Duodenal mucosa (tissue), 2 donors: ENCODE measurements around the gene MUTYH.
"Not testable (repeated sequence)": the region's sequence is repeated elsewhere in the genome, so short reads cannot be mapped to it uniquely, and the experiment has no call there.

Experiments
- H3K27ac ChIP-seq: one replicate; pipeline ENCODE4 v1.7.0; 2013; ENCODE audit warnings: low read depth, low read length
- H3K27me3 ChIP-seq, 2 donors: one replicate each; pipeline ENCODE4 v1.7.0; 2013; ENCODE audit warnings: low read length in 2 of 2, control low read depth in 1 of 2; ENCODE audit not compliant: insufficient read depth in 2 of 2, control insufficient read depth in 1 of 2
- H3K36me3 ChIP-seq, 2 donors: one replicate each; pipeline ENCODE4 v1.7.0; 2013; ENCODE audit warnings: low read length in 2 of 2, control low read depth in 1 of 2; ENCODE audit not compliant: insufficient read depth in 2 of 2, control insufficient read depth in 1 of 2
- H3K4me1 ChIP-seq, 2 donors: one replicate each; pipeline ENCODE4 v1.7.0; 2013; ENCODE audit warnings: low read length in 2 of 2, control low read depth in 1 of 2; ENCODE audit not compliant: insufficient read depth in 2 of 2, control insufficient read depth in 1 of 2
- H3K4me3 ChIP-seq, 2 donors: one replicate each; pipeline ENCODE4 v1.7.0; 2013; ENCODE audit warnings: low read length in 2 of 2, low read depth in 1 of 2
- H3K9ac ChIP-seq, 2 donors: one replicate each; pipeline ENCODE4 v1.7.0; 2013; ENCODE audit warnings: low read length in 2 of 2, low read depth in 1 of 2
- H3K9me3 ChIP-seq, 2 donors: one replicate each; pipeline ENCODE4 v1.7.0; 2013; ENCODE audit warnings: low read length in 2 of 2, control low read depth in 1 of 2; ENCODE audit not compliant: control insufficient read depth in 1 of 2

MUTYH gene

DNA sequence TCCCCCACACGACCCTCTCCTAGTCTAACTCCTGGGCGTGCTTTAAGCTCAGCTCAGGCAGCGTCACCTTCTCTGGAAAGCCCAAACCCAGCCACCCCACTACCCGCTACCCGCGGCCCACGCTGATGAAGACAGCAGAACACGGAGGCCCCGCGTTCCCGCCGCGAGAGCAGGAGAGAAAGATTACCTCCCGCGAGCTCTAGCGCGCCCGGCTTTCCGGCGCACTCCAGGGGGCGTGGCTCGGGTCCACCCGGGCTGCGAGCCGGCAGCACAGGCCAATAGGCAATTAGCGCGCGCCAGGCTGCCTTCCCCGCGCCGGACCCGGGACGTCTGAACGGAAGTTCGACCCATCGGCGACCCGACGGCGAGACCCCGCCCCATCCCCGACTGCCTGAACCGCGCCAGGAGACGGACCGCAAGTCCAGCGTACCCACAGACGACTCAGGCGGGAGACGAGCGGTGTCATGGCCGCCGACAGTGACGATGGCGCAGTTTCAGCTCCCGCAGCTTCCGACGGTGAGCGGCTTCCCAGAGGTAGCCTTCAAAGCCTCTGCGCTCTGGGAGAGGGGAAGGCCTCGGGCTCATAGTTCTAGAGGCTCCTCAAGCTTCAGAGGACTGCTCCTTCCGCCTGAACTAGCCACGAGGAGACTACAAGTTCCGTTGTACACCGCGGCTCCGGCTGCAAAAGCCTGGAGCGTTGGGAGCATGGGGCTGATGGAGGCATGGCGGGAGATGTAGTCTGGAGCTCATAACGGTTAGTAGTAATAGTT is at the start of gene MUTYH, which contains the start of gene TOE1:
Gene MUTYH (minus strand): TSS at position 652 of the 770 bp plus-strand sequence. CDS start 5,935 bp downstream, outside the sequence.
Gene TOE1 (plus strand): TSS at position 382 of the 770 bp plus-strand sequence. CDS start 83 bp downstream, at position 465.
- Histone ChIP-seq H3K9ac (peak within 1 kb of the TSS; percentile 81 to 85), H3K27me3 (no peaks in the 10 kb centered on the region), H3K4me1 (peaks cover 28 to 40% of the 10 kb centered on the region in 2 donors), H3K27ac (peak within 1 kb of the TSS; percentile 96), H3K9me3 (no peaks in the 10 kb centered on the region), H3K4me3 (peak within 1 kb of the TSS; percentile 88 to 90), H3K36me3 (peaks cover 17 to 34% of the 10 kb centered on the region in 2 donors)

DNA sequence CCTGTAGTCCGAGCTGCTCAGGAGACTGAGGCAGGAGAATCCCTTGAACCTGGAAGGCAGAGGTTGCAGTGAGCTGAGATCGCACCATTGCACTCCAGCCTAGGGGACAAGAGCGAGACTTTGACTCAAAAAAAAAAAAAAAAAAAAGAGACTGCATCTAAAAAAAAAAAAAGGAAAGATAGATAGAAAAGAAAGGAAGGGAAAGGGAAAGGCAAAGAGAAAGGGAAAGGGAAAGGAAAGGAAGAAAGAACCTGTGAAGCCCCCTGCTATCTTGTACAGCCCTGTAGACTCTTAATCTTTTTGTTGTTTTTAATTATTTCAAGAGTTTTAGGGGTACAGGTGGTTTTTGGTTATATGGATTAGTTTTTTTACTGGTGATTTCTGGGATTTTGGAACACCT is 46.0 kb upstream of the MUTYH start:
- no peaks in the 10 kb centered on the region for H3K36me3 ChIP-seq
- no peak overlapping the region for H3K9ac ChIP-seq
- H3K27ac ChIP-seq, result no peak overlapping the region
- H3K27me3 ChIP-seq, result no peaks in the 10 kb centered on the region
- no peaks in the 10 kb centered on the region for H3K4me1 ChIP-seq
- no peaks in the 10 kb centered on the region for H3K9me3 ChIP-seq
- no peak overlapping the region for H3K4me3 ChIP-seq

- H3K4me1 ChIP-seq, result no peaks in the 10 kb centered on the region
- no peaks in the 10 kb centered on the region for H3K36me3 ChIP-seq
- no peak overlapping the region for H3K9ac ChIP-seq
- H3K27ac ChIP-seq, result no peak overlapping the region
- no peak overlapping the region for H3K4me3 ChIP-seq
- H3K9me3 ChIP-seq, result no peaks in the 10 kb centered on the region
- H3K27me3 ChIP-seq, result no peaks in the 10 kb centered on the region
Observed at GRCh38 chr1:45385302-45385701, 45.1 kb upstream of the MUTYH start.

GRCh38 chr1:45384213-45384612 is 44.0 kb upstream of the MUTYH start:
- not testable (repeated sequence) for H3K27ac ChIP-seq, H3K9me3 ChIP-seq, H3K27me3 ChIP-seq, H3K4me3 ChIP-seq, H3K9ac ChIP-seq, H3K4me1 ChIP-seq, H3K36me3 ChIP-seq

DNA sequence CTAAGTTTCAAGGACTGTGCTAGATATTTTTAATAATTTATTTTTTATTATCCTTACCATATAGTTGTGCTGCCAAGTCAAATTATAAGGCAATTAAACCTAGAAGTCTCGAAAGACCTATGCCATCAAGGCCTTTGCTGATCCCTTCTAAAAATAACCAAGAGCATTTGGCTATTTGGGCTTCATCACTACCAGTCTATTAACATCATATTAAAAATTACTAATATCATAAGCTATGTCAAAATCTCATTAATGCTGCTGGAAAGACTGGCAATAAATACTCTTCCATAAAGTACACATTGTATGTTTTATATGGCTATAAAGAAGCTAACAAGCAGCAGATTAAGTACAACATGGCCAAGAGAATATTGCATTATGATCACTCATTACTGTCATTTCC is 43.0 kb upstream of the MUTYH start:
- H3K27ac ChIP-seq, result no peak overlapping the region
- no peaks in the 10 kb centered on the region for H3K36me3 ChIP-seq
- no peaks in the 10 kb centered on the region for H3K9me3 ChIP-seq
- no peaks in the 10 kb centered on the region for H3K27me3 ChIP-seq
- no peak overlapping the region for H3K4me3 ChIP-seq
- H3K4me1 ChIP-seq, result no peaks in the 10 kb centered on the region
- H3K9ac ChIP-seq, result no peak overlapping the region

- H3K4me3 ChIP-seq, result no peak overlapping the region
- no peaks in the 10 kb centered on the region for H3K4me1 ChIP-seq
- H3K9ac ChIP-seq, result no peak overlapping the region
- no peaks in the 10 kb centered on the region for H3K9me3 ChIP-seq
- H3K27me3 ChIP-seq, result no peaks in the 10 kb centered on the region
- H3K36me3 ChIP-seq, result no peaks in the 10 kb centered on the region
- no peak overlapping the region for H3K27ac ChIP-seq
Observed at GRCh38 chr1:45381243-45381642, 41.0 kb upstream of the MUTYH start.

DNA sequence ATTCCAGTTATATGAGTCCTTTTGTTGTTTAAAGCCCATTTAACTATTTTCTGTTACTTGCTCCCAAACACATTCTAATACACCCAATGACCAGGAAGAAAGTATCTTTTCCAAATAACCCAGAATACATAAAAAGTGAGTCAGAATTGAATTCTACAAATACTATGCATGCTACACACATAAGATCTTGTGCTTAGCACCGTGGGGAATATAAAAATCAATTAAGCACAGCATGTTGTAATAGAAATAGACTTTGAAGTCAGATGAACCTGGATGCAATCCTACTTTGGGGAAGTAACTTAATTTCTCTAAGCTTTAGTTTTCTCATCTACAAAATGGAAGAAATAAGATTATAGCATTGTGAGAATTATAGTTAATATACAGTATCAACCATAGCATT is 40.5 kb upstream of the MUTYH start:
- Histone ChIP-seq H3K4me1 (no peaks in the 10 kb centered on the region), H3K9me3 (no peaks in the 10 kb centered on the region), H3K36me3 (no peaks in the 10 kb centered on the region), H3K27me3 (no peaks in the 10 kb centered on the region), H3K9ac (no peak overlapping the region), H3K27ac (no peak overlapping the region), H3K4me3 (no peak overlapping the region)

DNA sequence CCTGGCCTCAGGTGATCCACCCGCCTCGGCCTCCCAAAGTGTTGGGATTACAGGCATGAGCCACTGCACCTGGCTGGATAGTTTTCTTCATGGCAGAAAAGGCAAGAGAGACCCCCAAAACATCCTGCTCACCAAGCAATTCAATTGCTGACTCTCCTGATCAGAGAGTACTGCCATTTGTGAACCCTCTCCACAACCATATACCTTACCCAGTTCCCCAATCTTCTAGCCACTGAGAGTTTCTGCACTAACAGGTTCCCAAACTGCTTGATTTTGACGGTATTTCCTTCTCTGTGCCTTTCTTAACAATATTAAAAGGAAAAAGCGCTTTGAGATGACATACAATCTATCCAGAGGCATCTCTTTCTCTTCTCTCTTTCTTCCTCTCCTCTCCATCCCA is 39.9 kb upstream of the MUTYH start:
- H3K9ac ChIP-seq, result no peak overlapping the region
- no peak overlapping the region for H3K4me3 ChIP-seq
- H3K9me3 ChIP-seq, result no peaks in the 10 kb centered on the region
- H3K36me3 ChIP-seq, result no peaks in the 10 kb centered on the region
- H3K27me3 ChIP-seq, result no peaks in the 10 kb centered on the region
- H3K27ac ChIP-seq, result no peak overlapping the region
- H3K4me1 ChIP-seq, result no peaks in the 10 kb centered on the region

DNA sequence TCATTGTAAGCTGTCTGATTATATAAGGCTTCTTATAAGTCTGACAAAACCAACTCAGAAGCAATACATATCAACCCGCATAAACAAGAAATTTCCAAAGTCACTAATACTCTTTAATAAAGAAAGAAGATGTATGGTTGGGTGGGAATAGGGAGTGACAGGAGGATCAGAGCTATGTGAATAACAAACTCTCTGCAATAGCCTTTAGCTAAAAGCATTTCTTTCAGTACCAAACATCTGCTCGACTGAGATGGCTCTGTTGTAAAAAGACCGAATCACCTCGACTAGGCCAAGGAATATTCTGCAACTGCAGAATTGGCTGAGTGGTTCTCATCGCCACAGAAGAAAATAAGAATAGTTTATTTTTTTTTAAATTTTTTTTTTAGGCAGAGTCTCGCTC is 39.3 kb upstream of the MUTYH start:
- Histone ChIP-seq H3K4me1 (no peaks in the 10 kb centered on the region), H3K27ac (no peak overlapping the region), H3K27me3 (no peaks in the 10 kb centered on the region), H3K36me3 (no peaks in the 10 kb centered on the region), H3K9ac (no peak overlapping the region), H3K4me3 (no peak overlapping the region), H3K9me3 (no peaks in the 10 kb centered on the region)

DNA sequence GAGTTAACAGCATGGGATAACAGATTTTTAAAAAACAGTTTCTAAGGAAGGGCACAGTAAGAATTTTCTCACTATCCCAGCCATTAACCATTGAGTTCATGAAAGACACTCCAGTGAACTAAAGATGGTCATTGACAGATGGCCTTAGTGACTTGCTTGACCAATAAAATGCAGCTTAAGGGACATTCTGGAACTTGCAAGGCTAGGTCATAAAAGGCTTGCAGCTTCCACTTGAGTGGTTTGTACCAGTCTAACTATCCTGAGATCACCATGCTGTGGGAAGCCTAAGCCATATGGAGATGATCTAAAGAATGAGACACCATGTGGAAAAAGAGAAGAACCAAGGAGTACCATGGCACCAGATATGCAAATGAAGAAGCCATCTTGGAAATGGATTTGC is 37.9 kb upstream of the MUTYH start:
- Histone ChIP-seq H3K27ac (no peak overlapping the region), H3K9me3 (no peaks in the 10 kb centered on the region), H3K36me3 (no peaks in the 10 kb centered on the region), H3K9ac (no peak overlapping the region), H3K27me3 (no peaks in the 10 kb centered on the region), H3K4me3 (no peak overlapping the region), H3K4me1 (peaks cover 4 to 13% of the 10 kb centered on the region in 2 donors)
